Measurements from ENCODE around the gene VAV3. TPM values are rescaled to one million over a fixed set of nuclear protein-coding genes. Genes with fewer than 3 reads are reported as not detected.

VAV3 gene
- total and polyA plus RNA-seq, 8 donors = 7.1 to 21.4 (median 12.8) TPM

- FAIRE-seq (no peak), ATAC-seq (no peak), DNase-seq (no peak)
- TF ChIP-seq CTCF (IDR thresholded peaks at IDR 0.05) = no peak
- Histone ChIP-seq H3K4me3 (no peak overlapping the region), H3K27ac (no peak overlapping the region), H3K4me1 (peaks cover 0 to 5% (median 0%) of the 10 kb centered on the region in 3 donors), H3K27me3 (no peaks in the 10 kb centered on the region), H3K9me3 (no peaks in the 10 kb centered on the region), H3K36me3 (no peaks in the 10 kb centered on the region)
- intact Hi-C loops (cut with DNase I) = no loop called here
Measured at GRCh38 chr1:107954126-107954525, 10.9 kb downstream of the VAV3 start.

- no peaks in the 10 kb centered on the region for H3K27me3 ChIP-seq
- H3K27ac ChIP-seq = no peak overlapping the region
- H3K9me3 ChIP-seq = no peaks in the 10 kb centered on the region
- peaks cover 0 to 5% (median 0%) of the 10 kb centered on the region in 3 donors for H3K4me1 ChIP-seq
- ATAC-seq (no peak), FAIRE-seq (no peak), DNase-seq (no peak)
- H3K4me3 ChIP-seq = no peak overlapping the region
- 56 to 69% methylated on average over 3 of the region's 3 CpGs for WGBS, 2 donors
- H3K36me3 ChIP-seq = no peaks in the 10 kb centered on the region
- TF ChIP-seq CTCF (IDR thresholded peaks at IDR 0.05) = no peak
- intact Hi-C loops (cut with DNase I) = no loop called here
Measured at GRCh38 chr1:107953556-107953955, 11.4 kb downstream of the VAV3 start.

DNA sequence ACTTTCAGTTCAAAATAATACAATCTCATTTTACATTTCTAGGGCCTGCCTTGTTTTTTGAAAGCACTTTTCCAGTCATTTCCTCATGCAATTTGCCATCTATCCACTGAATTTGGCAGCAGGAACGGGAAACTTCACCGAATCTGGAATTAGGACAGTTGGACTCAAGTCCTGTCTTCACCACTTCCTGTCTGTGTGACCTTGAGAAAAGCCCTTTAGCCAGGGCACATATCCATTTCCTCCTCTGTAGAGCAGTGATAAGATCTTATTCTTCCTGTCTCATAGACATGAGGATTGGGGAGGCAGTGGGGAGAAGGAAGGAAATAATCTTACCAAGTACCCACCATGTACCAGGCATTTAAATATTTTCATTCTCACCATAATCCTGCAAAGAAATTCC, 12.0 kb downstream of the VAV3 start:
- intact Hi-C loops (cut with DNase I) = no loop called here
- 48 to 58% methylated on average over 2 of the region's 2 CpGs for WGBS, 2 donors
- FAIRE-seq = no peak

DNA sequence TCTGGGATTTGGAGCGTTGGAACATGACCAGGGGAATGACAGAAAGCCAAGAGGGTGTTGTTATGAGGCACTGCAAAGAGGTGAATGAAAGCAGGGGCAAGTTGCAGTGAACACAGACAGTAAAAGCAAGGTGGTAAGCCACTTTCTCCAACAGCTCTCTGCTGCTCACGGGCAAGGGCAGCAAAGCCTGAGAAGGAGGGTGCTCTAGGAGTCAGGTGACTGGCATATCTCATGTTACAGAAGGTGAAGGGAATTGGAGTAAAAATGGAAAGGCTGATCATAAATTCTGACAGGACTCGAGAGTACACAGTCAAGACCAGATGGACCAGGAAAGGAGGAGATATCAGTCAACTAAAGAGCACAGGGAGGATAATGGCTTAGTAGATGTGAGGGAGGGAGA, 14.5 kb downstream of the VAV3 start:
- no peak for ATAC-seq

More for the DNA sequence above, 12.0 kb downstream of the VAV3 start:
- H3K27me3 ChIP-seq = no peaks in the 10 kb centered on the region
- H3K4me1 ChIP-seq = peaks cover 0 to 5% (median 0%) of the 10 kb centered on the region in 3 donors
- no peak for TF ChIP-seq CTCF (IDR thresholded peaks at IDR 0.05)
- H3K9me3 ChIP-seq = no peaks in the 10 kb centered on the region
- H3K36me3 ChIP-seq = no peaks in the 10 kb centered on the region
- H3K27ac ChIP-seq = no peak overlapping the region
- DNase-seq (no peak), ATAC-seq (no peak)
- no peak overlapping the region for H3K4me3 ChIP-seq

More for the DNA sequence above, 14.5 kb downstream of the VAV3 start:
- 55 to 67% methylated on average over 3 of the region's 3 CpGs for WGBS, 2 donors
- Histone ChIP-seq H3K27ac (no peak overlapping the region), H3K4me3 (no peak overlapping the region), H3K4me1 (peaks cover 0 to 5% (median 0%) of the 10 kb centered on the region in 3 donors), H3K9me3 (no peaks in the 10 kb centered on the region), H3K27me3 (no peaks in the 10 kb centered on the region), H3K36me3 (no peaks in the 10 kb centered on the region)
- DNase-seq (no peak), FAIRE-seq (no peak)
- no peak for TF ChIP-seq CTCF (IDR thresholded peaks at IDR 0.05)
- intact Hi-C loops (cut with DNase I) = no loop called here

Measured in pancreas (tissue), 10 donors.